Neural crest cell (in vitro differentiated cells): ENCODE measurements around the gene SSBP3. TPM values are rescaled to one million over a fixed set of nuclear protein-coding genes. Genes with fewer than 3 reads are reported as not detected.

Experiments
- DNase-seq: peaks from one replicate; pipeline ENCODE4 v3.0.0; 2021; ENCODE audit warnings: low read depth, mixed read lengths, low spot score
- H3K27ac Mint-ChIP-seq: one replicate; pipeline ENCODE4 v1.8.0; 2021; ENCODE audit warnings: mild to moderate bottlenecking, mixed read lengths; ENCODE audit not compliant: unreplicated experiment
- H3K27me3 Mint-ChIP-seq: 2 replicates; pipeline ENCODE4 v1.8.0; 2021; ENCODE audit warnings: low read depth, mild to moderate bottlenecking, mixed read lengths
- H3K36me3 Mint-ChIP-seq: 2 replicates; pipeline ENCODE4 v1.8.0; 2021; ENCODE audit warnings: low read depth, mild to moderate bottlenecking, mixed read lengths
- H3K4me1 Mint-ChIP-seq: 2 replicates; pipeline ENCODE4 v1.8.0; 2021; ENCODE audit warnings: mixed read lengths
- H3K4me3 Mint-ChIP-seq: one replicate; pipeline ENCODE4 v1.8.0; 2021; ENCODE audit warnings: mild to moderate bottlenecking, mixed read lengths
- H3K9me3 Mint-ChIP-seq: 2 replicates; pipeline ENCODE4 v1.8.0; 2021; ENCODE audit warnings: mixed read lengths
- CTCF ChIP-seq: fragments of 200-600 bp; sonication (generic); conservative IDR thresholded peaks from 2 replicates; pipeline ENCODE4 v1.5.0; 2021; ENCODE audit warnings: antibody characterized with exemption, mild to moderate bottlenecking
- total RNA-seq: library from RNA; stranded (reverse); gene quantifications from 2 replicates; pipeline ENCODE4 v1.2.1, GENCODE V29; 2021

The SSBP3 gene
- total RNA-seq, 1 donor from 2014 or later = 94.3 TPM

- H3K4me1 Mint-ChIP-seq = peaks cover 58% of the 10 kb centered on the region
- peaks cover 43% of the 10 kb centered on the region for H3K36me3 Mint-ChIP-seq
- DNase-seq = no peak
- no peaks in the 10 kb centered on the region for H3K27me3 Mint-ChIP-seq
- H3K9me3 Mint-ChIP-seq = no peaks in the 10 kb centered on the region
- peak overlapping the region; percentile 93 for H3K4me3 Mint-ChIP-seq
- TF ChIP-seq CTCF = no peak
- no peak overlapping the region for H3K27ac Mint-ChIP-seq
These were observed 4.4 kb downstream of the SSBP3 start for GRCh38 chr1:54401799-54402198.

GRCh38 chr1:54400329-54400728 is 5.9 kb downstream of the SSBP3 start:
- Mint-ChIP-seq H3K36me3 (peaks cover 47% of the 10 kb centered on the region), H3K27me3 (no peaks in the 10 kb centered on the region), H3K4me1 (peaks cover 63% of the 10 kb centered on the region), H3K9me3 (no peaks in the 10 kb centered on the region), H3K27ac (no peak overlapping the region), H3K4me3 (no peak overlapping the region)
- TF ChIP-seq CTCF = no peak
- DNase-seq = no peak

- Mint-ChIP-seq H3K4me1 (peaks cover 61% of the 10 kb centered on the region), H3K9me3 (no peaks in the 10 kb centered on the region), H3K36me3 (peaks cover 47% of the 10 kb centered on the region), H3K27ac (no peak overlapping the region), H3K27me3 (no peaks in the 10 kb centered on the region), H3K4me3 (peak overlapping the region; percentile 4)
- DNase-seq = no peak
- no peak for TF ChIP-seq CTCF
These were observed 6.4 kb downstream of the SSBP3 start for GRCh38 chr1:54399765-54400164.

GRCh38 chr1:54398963-54399528 is 7.1 kb downstream of the SSBP3 start:
- peaks cover 46% of the 10 kb centered on the region for H3K36me3 Mint-ChIP-seq
- no peak for DNase-seq
- no peaks in the 10 kb centered on the region for H3K9me3 Mint-ChIP-seq
- H3K4me3 Mint-ChIP-seq = peak overlapping the region; percentile 0
- H3K27me3 Mint-ChIP-seq = no peaks in the 10 kb centered on the region
- no peak for TF ChIP-seq CTCF
- H3K4me1 Mint-ChIP-seq = peaks cover 54% of the 10 kb centered on the region
- no peak overlapping the region for H3K27ac Mint-ChIP-seq

- Mint-ChIP-seq H3K4me1 (peaks cover 46% of the 10 kb centered on the region), H3K36me3 (peaks cover 42% of the 10 kb centered on the region), H3K9me3 (no peaks in the 10 kb centered on the region), H3K4me3 (no peak overlapping the region), H3K27ac (no peak overlapping the region), H3K27me3 (no peaks in the 10 kb centered on the region)
- no peak for DNase-seq
- no peak for TF ChIP-seq CTCF
These were observed 8.2 kb downstream of the SSBP3 start for GRCh38 chr1:54397980-54398379.
